CD4-positive, alpha-beta T cell treated with Interleukin-17A for 1 hour (primary cell): ENCODE measurements around the gene TNP1.

Source experiments
- DNase-seq: peaks from one replicate; pipeline ENCODE4 v3.0.0-alpha.2; 2020

TNP1 gene

GRCh38 chr2:216859944-216860343 lies at the start of gene TNP1:
TNP1 (minus strand) TSS chr2:216860064; CDS start chr2:216860034, 30 bp downstream.
- no peak for DNase-seq

GRCh38 chr2:216908300-216908699 lies 48.4 kb upstream of the TNP1 start:
- DNase-seq: no peak

GRCh38 chr2:216905649-216906329 lies 45.9 kb upstream of the TNP1 start:
- DNase-seq: no peak

GRCh38 chr2:216904974-216905373 lies 45.1 kb upstream of the TNP1 start:
- no peak for DNase-seq

GRCh38 chr2:216904554-216904953 lies 44.7 kb upstream of the TNP1 start:
- DNase-seq: no peak

GRCh38 chr2:216903470-216903869 lies 43.6 kb upstream of the TNP1 start:
- DNase-seq: no peak

- no peak for DNase-seq
Measured at GRCh38 chr2:216901273-216901672, 41.4 kb upstream of the TNP1 start.

GRCh38 chr2:216900406-216900805 lies 40.5 kb upstream of the TNP1 start:
- DNase-seq: no peak

- no peak for DNase-seq
Measured at GRCh38 chr2:216897561-216898203, 37.8 kb upstream of the TNP1 start.

- DNase-seq: no peak
Measured at GRCh38 chr2:216890138-216890537, 30.3 kb upstream of the TNP1 start.

GRCh38 chr2:216888887-216889622 lies 29.2 kb upstream of the TNP1 start:
- no peak for DNase-seq

- no peak for DNase-seq
Measured at GRCh38 chr2:216888081-216888480, 28.2 kb upstream of the TNP1 start.

GRCh38 chr2:216887138-216887537 lies 27.3 kb upstream of the TNP1 start:
- DNase-seq: no peak

- DNase-seq: no peak
Measured at GRCh38 chr2:216885117-216885553, 25.3 kb upstream of the TNP1 start.

- DNase-seq: no peak
Measured at GRCh38 chr2:216884347-216884746, 24.5 kb upstream of the TNP1 start.

- no peak for DNase-seq
Measured at GRCh38 chr2:216882876-216883275, 23.0 kb upstream of the TNP1 start.

GRCh38 chr2:216881411-216881810 lies 21.5 kb upstream of the TNP1 start:
- DNase-seq: no peak

- no peak for DNase-seq
Measured at GRCh38 chr2:216880509-216881184, 20.8 kb upstream of the TNP1 start.

- DNase-seq: no peak
Measured at GRCh38 chr2:216879727-216880508, 20.1 kb upstream of the TNP1 start.

- DNase-seq: no peak
Measured at GRCh38 chr2:216878072-216878471, 18.2 kb upstream of the TNP1 start.

- no peak for DNase-seq
Measured at GRCh38 chr2:216877085-216877484, 17.2 kb upstream of the TNP1 start.

GRCh38 chr2:216875862-216876261 lies 16.0 kb upstream of the TNP1 start:
- no peak for DNase-seq

GRCh38 chr2:216873573-216873972 lies 13.7 kb upstream of the TNP1 start:
- no peak for DNase-seq
